Sigmoid colon (tissue), 7 donors: ENCODE measurements around the gene MED20. TPM values are rescaled to one million over a fixed set of nuclear protein-coding genes. Genes with fewer than 3 reads are reported as not detected.

Source experiments
- DNase-seq: peaks from one replicate; pipeline ENCODE4 v3.0.0-alpha.2; 2019
- H3K27ac ChIP-seq, 4 donors: fragments of 200-600 bp; sonication (generic); one replicate each; pipeline ENCODE4 v1.5.1; 2016 to 2019; ENCODE audit warnings: mild to moderate bottlenecking in 1 of 4
- H3K27me3 ChIP-seq, 3 donors: fragments of 200-600 bp; sonication (generic); one replicate each; pipeline ENCODE4 v1.5.1; 2019; ENCODE audit warnings: mild to moderate bottlenecking in 1 of 3
- H3K36me3 ChIP-seq, 4 donors: fragments of 200-600 bp; sonication (generic); one replicate each; pipeline ENCODE4 v1.5.1; 2016 to 2019
- H3K4me1 ChIP-seq, 4 donors: fragments of 200-600 bp; sonication (generic); one replicate each; pipeline ENCODE4 v1.5.1; 2017 to 2019
- H3K4me3 ChIP-seq, 4 donors: fragments of 200-600 bp; sonication (generic); one replicate each; pipeline ENCODE4 v1.5.1; 2017 to 2019; ENCODE audit warnings: mild to moderate bottlenecking in 2 of 4, moderate library complexity in 1 of 4
- H3K9me3 ChIP-seq, 4 donors: fragments of 200-600 bp in 3 of 4; sonication (generic) in 3 of 4; one replicate each; pipeline versions ENCODE4 v1.5.1 to v1.6.1; 2013 to 2019
- CTCF ChIP-seq, 4 experiments: fragments of 450-650 bp in 3 of 4; fragments of 200-600 bp in 1 of 4; IDR thresholded peaks; one replicate each; pipeline ENCODE4 v1.5.1; 2016 to 2019; ENCODE audit warnings: antibody characterized with exemption in 4 of 4, mild to moderate bottlenecking in 3 of 4, moderate library complexity in 2 of 4
- EP300 ChIP-seq, 4 donors: sonication (generic); formaldehyde crosslinking; IDR thresholded peaks; one replicate each; pipeline ENCODE4 v1.6.1; 2017; ENCODE audit warnings: antibody characterized with exemption in 4 of 4
- POLR2A ChIP-seq, 2 donors: fragments of 450-650 bp; IDR thresholded peaks; one replicate each; pipeline ENCODE4 v1.6.1; 2016; ENCODE audit warnings: antibody characterized with exemption in 2 of 2, mild to moderate bottlenecking in 2 of 2, moderate library complexity in 2 of 2
- POLR2AphosphoS5 ChIP-seq, 4 donors: sonication (generic); formaldehyde crosslinking; IDR thresholded peaks; one replicate each; pipeline ENCODE4 v1.6.1; 2017; ENCODE audit warnings: antibody characterized with exemption in 4 of 4
- WGBS, 2 donors: extraction: QIAGEN DNeasy Blood & Tissue Kit; methylation state at CpG; one replicate each; pipeline ENCODE4 v1.1.7; 2013; 5-methylcytosine and 5-hydroxymethylcytosine counted together
- intact Hi-C: fragments of 100-400 bp; cut with DNase I; formaldehyde crosslinking; loops from one replicate; pipeline ENCODE4 v1.15.1; 2023
- polyA plus RNA-seq, 3 donors: library from polyadenylated mRNA; stranded (reverse); fragments of 200-250 nt; gene quantifications; one replicate each; pipeline ENCODE4 v1.2.3, GENCODE V29; 2013
- total RNA-seq, 4 donors: library from RNA; depleted of rRNA; stranded (reverse); fragments of >200 nt; gene quantifications; one replicate each; pipeline ENCODE4 v1.1.0, GENCODE V29; 2016
- donor health status: healthy with polysubstance abuse.
- donor health status: Bipolar disorder and iron deficiency.
- donor health status: healthy.

MED20 gene
- 10 to 100 TPM in 3 of 4 donors, 1 to 10 TPM in 1; 9.9 to 15.5 (median 13.7) TPM for total RNA-seq
- polyA plus RNA-seq: 10 to 100 TPM in 1 of 3 donors, 1 to 10 TPM in 2; 7.8 to 14.6 (median 9.4) TPM

DNA sequence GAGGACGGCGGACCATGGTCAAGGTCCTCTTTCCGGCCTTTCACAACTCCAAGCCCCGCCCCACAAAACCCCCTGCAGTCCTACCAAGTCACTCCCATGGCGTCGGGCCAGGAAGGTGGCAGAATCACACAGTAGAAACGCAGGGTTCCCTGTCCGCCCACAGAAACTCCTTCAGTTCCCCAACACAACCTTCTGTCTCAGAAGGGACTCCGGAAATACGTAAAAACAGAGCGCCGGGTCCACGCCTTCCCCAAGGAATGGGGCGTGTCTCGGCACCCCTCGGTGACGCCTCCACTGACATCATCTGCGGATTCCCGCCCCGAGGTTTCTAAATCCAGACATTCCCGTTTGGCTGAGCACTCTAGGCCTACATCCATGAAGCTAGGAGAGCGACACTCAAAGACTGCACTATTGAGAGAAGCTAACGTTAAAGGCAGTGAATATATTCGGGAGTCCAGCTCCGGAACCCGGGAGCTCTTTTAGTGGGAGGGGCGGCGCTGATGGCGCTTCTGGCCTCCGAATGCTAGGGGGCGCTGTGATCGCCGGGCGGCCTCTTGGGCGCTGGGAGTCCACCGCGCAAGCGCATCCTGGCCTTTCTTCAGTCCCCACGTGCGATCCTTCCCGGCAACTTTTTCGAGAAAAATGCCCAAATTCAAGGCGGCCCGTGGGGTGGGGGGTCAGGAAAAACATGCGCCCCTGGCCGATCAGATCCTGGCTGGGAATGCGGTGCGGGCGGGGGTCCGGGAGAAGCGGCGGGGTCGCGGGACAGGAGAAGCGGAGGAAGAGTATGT lies at the start of gene MED20, which contains the start of gene BYSL:
TSS of gene MED20 (minus strand) at position 219 of the 791 bp plus-strand sequence. CDS start at position 98, 121 bp downstream.
TSS of gene BYSL (plus strand) at position 579 of the 791 bp plus-strand sequence. CDS start at position 643, 64 bp downstream.
- H3K4me1 ChIP-seq: peaks cover 0 to 46% (median 36%) of the 10 kb centered on the region in 4 donors
- H3K36me3 ChIP-seq: peaks cover 4 to 16% (median 7%) of the 10 kb centered on the region in 4 donors
- no peaks in the 10 kb centered on the region for H3K27me3 ChIP-seq
- peak within 1 kb of the TSS; percentile 94 to 97 (median 96) for H3K27ac ChIP-seq
- DNase-seq: peak; percentile 96
- 0% methylated on average over 55 of the region's 55 CpGs for WGBS, 2 donors
- TF ChIP-seq POLR2A (IDR thresholded peaks at IDR 0.05) (peak; percentile 80 to 84), POLR2AphosphoS5 (IDR thresholded peaks at IDR 0.05) (peak; percentile 81 to 95 (median 92)), EP300 (IDR thresholded peaks at IDR 0.05) (peak in 1 of 4 donors; percentile 49), CTCF (IDR thresholded peaks at IDR 0.05) (peak; percentile 89 to 98 (median 94))
- intact Hi-C loops: loop anchor here (1.0 to 2.0 kb wide), 2 partner anchors 124 to 134 kb away; partner anchors contain the start of gene TOMM6
- no peaks in the 10 kb centered on the region for H3K9me3 ChIP-seq
- peak within 1 kb of the TSS; percentile 62 to 84 (median 74) for H3K4me3 ChIP-seq

- intact Hi-C loops: no loop called here
- Histone ChIP-seq H3K9me3 (peaks cover 0 to 3% (median 0%) of the 10 kb centered on the region in 4 donors), H3K27me3 (no peaks in the 10 kb centered on the region), H3K36me3 (no peaks in the 10 kb centered on the region), H3K4me1 (peaks cover 0 to 24% (median 19%) of the 10 kb centered on the region in 4 donors), H3K4me3 (no peak overlapping the region), H3K27ac (no peak overlapping the region)
- peak; percentile 45 for DNase-seq
- TF ChIP-seq CTCF (IDR thresholded peaks at IDR 0.05) (no peak), EP300 (IDR thresholded peaks at IDR 0.05) (no peak), POLR2AphosphoS5 (IDR thresholded peaks at IDR 0.05) (no peak), POLR2A (IDR thresholded peaks at IDR 0.05) (no peak)
- 54 to 66% methylated on average over 4 of the region's 4 CpGs for WGBS, 2 donors
Observed at GRCh38 chr6:41970436-41970846, 49.5 kb upstream of the MED20 start.

- TF ChIP-seq POLR2AphosphoS5 (IDR thresholded peaks at IDR 0.05): no peak
- TF ChIP-seq POLR2A (IDR thresholded peaks at IDR 0.05): no peak
- no peak for TF ChIP-seq EP300 (IDR thresholded peaks at IDR 0.05)
- no peak for TF ChIP-seq CTCF (IDR thresholded peaks at IDR 0.05)
- DNase-seq: peak; percentile 12
- H3K4me1 ChIP-seq: peaks cover 0 to 15% (median 7%) of the 10 kb centered on the region in 4 donors
- no peak overlapping the region for H3K4me3 ChIP-seq
- intact Hi-C loops: no loop called here
- H3K9me3 ChIP-seq: no peaks in the 10 kb centered on the region
- 63 to 78% methylated on average over 7 of the region's 7 CpGs for WGBS, 2 donors
- H3K36me3 ChIP-seq: no peaks in the 10 kb centered on the region
- H3K27me3 ChIP-seq: no peaks in the 10 kb centered on the region
- H3K27ac ChIP-seq: no peak overlapping the region
Observed at GRCh38 chr6:41967312-41968287, 46.7 kb upstream of the MED20 start.

GRCh38 chr6:41966961-41967311 lies 46.0 kb upstream of the MED20 start:
- peaks cover 0 to 15% (median 6%) of the 10 kb centered on the region in 4 donors for H3K4me1 ChIP-seq
- intact Hi-C loops: no loop called here
- H3K27ac ChIP-seq: no peak overlapping the region
- no peaks in the 10 kb centered on the region for H3K27me3 ChIP-seq
- DNase-seq: peak; percentile 2
- H3K9me3 ChIP-seq: no peaks in the 10 kb centered on the region
- no peak overlapping the region for H3K4me3 ChIP-seq
- 78 to 88% methylated on average over 4 of the region's 4 CpGs for WGBS, 2 donors
- no peaks in the 10 kb centered on the region for H3K36me3 ChIP-seq
- TF ChIP-seq CTCF (IDR thresholded peaks at IDR 0.05) (no peak), POLR2AphosphoS5 (IDR thresholded peaks at IDR 0.05) (no peak), EP300 (IDR thresholded peaks at IDR 0.05) (no peak), POLR2A (IDR thresholded peaks at IDR 0.05) (no peak)
